Measurements from ENCODE around the gene PCED1B. TPM values are rescaled to one million over a fixed set of nuclear protein-coding genes. Genes with fewer than 3 reads are reported as not detected.

PCED1B gene
- total RNA-seq, 1 experiment from 2014 or later, result 3.3 TPM

DNA sequence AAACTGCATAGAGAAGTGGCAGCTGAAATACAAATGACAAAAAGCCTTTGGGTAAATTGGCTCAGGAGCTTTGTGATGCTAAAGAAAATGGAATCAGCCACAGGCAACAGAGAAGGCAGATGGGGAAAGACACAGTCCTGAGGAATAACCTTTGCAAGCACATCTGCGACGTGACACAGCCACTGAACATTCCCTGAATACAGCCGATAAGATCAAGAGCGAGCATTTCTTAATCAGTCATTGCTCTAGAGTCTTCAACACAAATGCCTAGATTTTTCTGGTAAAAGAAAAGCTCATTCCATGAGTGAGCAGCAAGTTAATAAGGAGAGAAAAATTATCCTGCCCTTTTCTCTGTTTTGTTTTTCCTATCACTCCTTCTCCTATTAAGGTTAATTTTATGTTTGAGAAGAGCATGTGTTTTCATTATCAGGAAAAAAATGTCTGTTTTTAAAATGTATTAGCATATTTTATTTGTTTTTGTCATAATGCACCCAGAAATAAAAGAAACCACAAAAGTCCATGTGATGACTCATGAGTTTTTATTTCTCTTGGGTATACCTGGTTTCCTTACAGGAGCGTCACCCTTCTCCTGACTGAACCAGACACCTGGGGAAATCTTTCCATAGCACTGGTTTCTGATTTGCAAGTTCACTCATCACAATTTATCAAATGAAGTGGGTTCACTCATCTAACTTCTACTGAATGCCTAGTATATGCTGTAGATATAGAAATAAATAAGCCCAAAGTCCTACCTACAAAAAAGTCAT, 45.4 kb upstream of the PCED1B start:
- DNase-seq, result no peak
- Histone ChIP-seq H2BK20ac (ENCODE audit: low read depth, low read length, poor library complexity, severe bottlenecking) (no peak overlapping the region), H2BK5ac (ENCODE audit: insufficient read length, low read length) (no peak overlapping the region), H3K79me1 (ENCODE audit: insufficient read depth, low read depth, low read length, poor library complexity, severe bottlenecking) (no peaks in the 10 kb centered on the region), H3K23me2 (ENCODE audit: insufficient read length, low read depth, low read length, poor library complexity, severe bottlenecking) (no peaks in the 10 kb centered on the region), H2BK15ac (ENCODE audit: low read depth, low read length) (no peak overlapping the region; the same call in 1 of the 2 replicates), H4K8ac (replicated peaks; ENCODE audit: insufficient read length, low read depth, low read length) (no peak overlapping the region), H3K27ac (ENCODE audit: insufficient read length, low read depth, low read length) (no peak overlapping the region), H3K4me1 (ENCODE audit: insufficient read depth, low read length) (no peaks in the 10 kb centered on the region; the same call in 1 of the 2 replicates), H2AFZ (ENCODE audit: low read length) (peak overlapping the region; percentile 48), H4K91ac (ENCODE audit: insufficient read length, low read depth, low read length) (no peak overlapping the region), H4K20me1 (ENCODE audit: control insufficient read depth, insufficient read depth, insufficient read length) (no peaks in the 10 kb centered on the region), H3K9ac (ENCODE audit: extremely low read depth, insufficient read length, low read length) (no peak overlapping the region), H3K4ac (ENCODE audit: low read depth, low read length) (no peak overlapping the region), H2BK12ac (ENCODE audit: insufficient read length, low read depth, low read length) (no peak overlapping the region), H2AK5ac (ENCODE audit: insufficient read length, low read length) (no peak overlapping the region), H3K23ac (ENCODE audit: insufficient read length, low read depth, low read length) (no peak overlapping the region), H3K56ac (ENCODE audit: insufficient read length, low read depth, low read length) (no peak overlapping the region), H4K5ac (ENCODE audit: insufficient read length, low read depth, low read length) (no peak overlapping the region), H3K18ac (ENCODE audit: insufficient read length, low read depth, low read length) (no peak overlapping the region), H3K14ac (ENCODE audit: insufficient read depth, low read length) (no peak overlapping the region), H3K27me3 (ENCODE audit: insufficient read depth, low read length) (no peaks in the 10 kb centered on the region), H3K9me3 (ENCODE audit: control insufficient read depth, low read depth, low read length) (no peaks in the 10 kb centered on the region), H2BK120ac (ENCODE audit: low read depth, low read length, poor library complexity, severe bottlenecking) (no peak overlapping the region), H3K4me2 (ENCODE audit: insufficient read depth, insufficient read length, low read length) (peak overlapping the region; percentile 25), H3T11ph (ENCODE audit: low read length) (no peak overlapping the region), H3K79me2 (ENCODE audit: insufficient read depth, low read length) (no peaks in the 10 kb centered on the region)
- no peaks in the 10 kb centered on the region for H3K36me3 Mint-ChIP-seq (ENCODE audit: insufficient read depth in 1 of 3, low read depth in 3 of 3)
- H3K9me3 Mint-ChIP-seq, result no peaks in the 10 kb centered on the region
- TF ChIP-seq, protein P1, sequence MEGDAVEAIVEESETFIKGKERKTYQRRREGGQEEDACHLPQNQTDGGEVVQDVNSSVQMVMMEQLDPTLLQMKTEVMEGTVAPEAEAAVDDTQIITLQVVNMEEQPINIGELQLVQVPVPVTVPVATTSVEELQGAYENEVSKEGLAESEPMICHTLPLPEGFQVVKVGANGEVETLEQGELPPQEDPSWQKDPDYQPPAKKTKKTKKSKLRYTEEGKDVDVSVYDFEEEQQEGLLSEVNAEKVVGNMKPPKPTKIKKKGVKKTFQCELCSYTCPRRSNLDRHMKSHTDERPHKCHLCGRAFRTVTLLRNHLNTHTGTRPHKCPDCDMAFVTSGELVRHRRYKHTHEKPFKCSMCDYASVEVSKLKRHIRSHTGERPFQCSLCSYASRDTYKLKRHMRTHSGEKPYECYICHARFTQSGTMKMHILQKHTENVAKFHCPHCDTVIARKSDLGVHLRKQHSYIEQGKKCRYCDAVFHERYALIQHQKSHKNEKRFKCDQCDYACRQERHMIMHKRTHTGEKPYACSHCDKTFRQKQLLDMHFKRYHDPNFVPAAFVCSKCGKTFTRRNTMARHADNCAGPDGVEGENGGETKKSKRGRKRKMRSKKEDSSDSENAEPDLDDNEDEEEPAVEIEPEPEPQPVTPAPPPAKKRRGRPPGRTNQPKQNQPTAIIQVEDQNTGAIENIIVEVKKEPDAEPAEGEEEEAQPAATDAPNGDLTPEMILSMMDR (conservative IDR thresholded peaks at IDR 0.05), result no peak
- peaks cover 24 to 30% of the 10 kb centered on the region in 2 experiments for H3K4me1 Mint-ChIP-seq
- no peak overlapping the region for H3K4me3 Mint-ChIP-seq
- WGBS (ENCODE audit: extremely low coverage, insufficient read length, low lambda C conversion rate), result no CpG with 5 or more reads among the region's 5 CpGs
- H3K27ac Mint-ChIP-seq, result peak overlapping the region in 1 of 3 experiments; percentile 54; a peak in 2 of 7 replicates
- no peaks in the 10 kb centered on the region for H3K27me3 Mint-ChIP-seq (ENCODE audit: low read depth)
